HFFc6 (cell line): ENCODE data around the gene CFAP20DC. TPM values are rescaled to one million over a fixed set of nuclear protein-coding genes. Genes with fewer than 3 reads are reported as not detected.
"Not testable (repeated sequence)": the region's sequence is repeated elsewhere in the genome, so short reads cannot be mapped to it uniquely, and the experiment has no call there.

Experiments
- DNase-seq: peaks from one replicate; pipeline ENCODE4 v3.0.0-alpha.2; 2018
- H3K27ac Mint-ChIP-seq: 2 replicates; pipeline ENCODE4 v1.8.0; 2020; ENCODE audit warnings: mild to moderate bottlenecking, mixed read lengths
- H3K27me3 Mint-ChIP-seq: 2 replicates; pipeline ENCODE4 v1.8.0; 2021; ENCODE audit warnings: mild to moderate bottlenecking, moderate library complexity, mixed read lengths; ENCODE audit not compliant: insufficient read depth
- H3K36me3 Mint-ChIP-seq: 2 replicates; pipeline ENCODE4 v1.8.0; 2021; ENCODE audit warnings: low read depth, mixed read lengths
- H3K4me1 Mint-ChIP-seq: 2 replicates; pipeline ENCODE4 v1.8.0; 2020; ENCODE audit warnings: low read depth, mixed read lengths
- H3K4me3 Mint-ChIP-seq: 2 replicates; pipeline ENCODE4 v1.8.0; 2020; ENCODE audit warnings: mild to moderate bottlenecking, moderate library complexity, mixed read lengths
- H3K9me3 Mint-ChIP-seq: 2 replicates; pipeline ENCODE4 v1.8.0; 2020; ENCODE audit warnings: mild to moderate bottlenecking, mixed read lengths
- total RNA-seq, 6 experiments: library from RNA; stranded (reverse); fragmentation: NEBNext Ultra II Directional; extraction: Animal tissue kit (Norgen Biotek cat#: 25700); gene quantifications; 2 replicates in 1 of 6; 3 replicates in 5 of 6; pipeline ENCODE4 v1.2.3, GENCODE V29; 2021
- TF ChIP-seq, protein P1 (sequence below): fragments of 200-600 bp; sonication (generic); IDR thresholded peaks from 2 replicates; pipeline ENCODE4 v1.5.0; 2021; ENCODE audit warnings: antibody characterized with exemption, mild to moderate bottlenecking

Gene CFAP20DC
- total RNA-seq, 6 experiments from 2014 or later = 1.2 to 2.6 (median 2.1) TPM

DNA sequence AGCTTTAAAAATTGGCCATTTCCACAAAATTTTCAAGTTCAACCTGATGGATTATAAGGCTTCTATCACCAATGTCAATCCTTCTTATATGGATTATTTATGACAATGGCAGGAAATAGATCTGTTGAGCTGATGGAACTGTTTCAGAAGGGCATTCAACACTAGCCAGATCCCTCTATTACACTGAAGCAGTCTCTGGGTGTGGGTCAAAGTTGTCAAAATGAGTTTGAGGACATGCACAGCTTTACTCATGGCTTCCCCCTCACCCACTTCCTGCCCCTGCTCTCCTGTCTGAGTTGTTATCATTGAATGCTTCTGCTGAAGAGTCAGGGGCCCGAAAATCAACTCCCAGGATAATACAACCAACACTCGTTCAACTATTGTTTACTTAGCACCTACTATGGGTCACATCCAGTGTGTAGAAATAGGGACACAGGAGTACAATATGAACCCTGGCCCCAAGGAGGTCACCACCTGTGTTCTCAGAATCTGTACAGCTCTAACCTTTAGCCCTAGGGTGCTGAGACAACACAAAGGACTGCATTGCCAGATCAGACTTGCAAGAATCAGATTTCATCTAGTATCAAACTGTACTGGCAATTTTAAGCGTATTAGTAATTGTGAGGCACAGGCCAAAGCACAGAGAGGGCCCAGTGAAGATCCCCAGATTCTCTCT is 341.6 kb downstream of the CFAP20DC start:
- Mint-ChIP-seq H3K9me3 (no peaks in the 10 kb centered on the region), H3K4me3 (no peak overlapping the region), H3K4me1 (no peaks in the 10 kb centered on the region; the same call in 1 of the 2 replicates), H3K27ac (no peak overlapping the region), H3K36me3 (no peaks in the 10 kb centered on the region), H3K27me3 (0 out of 2 replicates have a peak, but pooled peaks cover 3% of the 10 kb centered on the region)
- TF ChIP-seq, protein P1, sequence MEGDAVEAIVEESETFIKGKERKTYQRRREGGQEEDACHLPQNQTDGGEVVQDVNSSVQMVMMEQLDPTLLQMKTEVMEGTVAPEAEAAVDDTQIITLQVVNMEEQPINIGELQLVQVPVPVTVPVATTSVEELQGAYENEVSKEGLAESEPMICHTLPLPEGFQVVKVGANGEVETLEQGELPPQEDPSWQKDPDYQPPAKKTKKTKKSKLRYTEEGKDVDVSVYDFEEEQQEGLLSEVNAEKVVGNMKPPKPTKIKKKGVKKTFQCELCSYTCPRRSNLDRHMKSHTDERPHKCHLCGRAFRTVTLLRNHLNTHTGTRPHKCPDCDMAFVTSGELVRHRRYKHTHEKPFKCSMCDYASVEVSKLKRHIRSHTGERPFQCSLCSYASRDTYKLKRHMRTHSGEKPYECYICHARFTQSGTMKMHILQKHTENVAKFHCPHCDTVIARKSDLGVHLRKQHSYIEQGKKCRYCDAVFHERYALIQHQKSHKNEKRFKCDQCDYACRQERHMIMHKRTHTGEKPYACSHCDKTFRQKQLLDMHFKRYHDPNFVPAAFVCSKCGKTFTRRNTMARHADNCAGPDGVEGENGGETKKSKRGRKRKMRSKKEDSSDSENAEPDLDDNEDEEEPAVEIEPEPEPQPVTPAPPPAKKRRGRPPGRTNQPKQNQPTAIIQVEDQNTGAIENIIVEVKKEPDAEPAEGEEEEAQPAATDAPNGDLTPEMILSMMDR = no peak
- DNase-seq = no peak

DNA sequence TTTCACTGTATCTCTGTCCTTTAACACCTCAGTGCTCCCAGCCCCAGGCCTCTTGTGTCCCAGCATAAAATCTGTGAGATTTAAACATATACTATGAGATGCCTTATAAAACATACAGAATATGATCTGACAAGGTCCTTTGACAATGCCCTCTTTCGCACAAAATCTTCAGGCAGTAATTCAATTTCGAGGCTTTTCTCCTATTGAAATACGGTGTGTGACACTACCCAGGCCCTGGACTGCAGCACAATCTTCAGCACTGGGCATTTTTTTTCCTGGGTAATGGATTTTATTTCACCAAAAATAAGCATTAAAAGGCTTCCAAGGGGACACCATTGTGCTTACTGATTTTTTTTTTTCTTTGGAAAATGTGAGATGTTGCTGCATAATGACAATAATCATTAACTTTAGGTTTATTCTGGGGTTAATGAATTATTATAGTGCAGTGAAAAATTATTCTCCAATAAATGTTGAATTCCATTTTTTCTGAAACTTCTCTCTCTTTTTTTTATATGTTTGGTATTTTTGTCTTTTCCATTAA is 342.4 kb downstream of the CFAP20DC start:
- Mint-ChIP-seq H3K36me3 (no peaks in the 10 kb centered on the region), H3K4me1 (no peaks in the 10 kb centered on the region; the same call in 1 of the 2 replicates), H3K4me3 (no peak overlapping the region), H3K27me3 (0 out of 2 replicates have a peak, but pooled peaks cover 3% of the 10 kb centered on the region), H3K27ac (no peak overlapping the region), H3K9me3 (no peaks in the 10 kb centered on the region)
- TF ChIP-seq, protein P1 = no peak
- DNase-seq = no peak

DNA sequence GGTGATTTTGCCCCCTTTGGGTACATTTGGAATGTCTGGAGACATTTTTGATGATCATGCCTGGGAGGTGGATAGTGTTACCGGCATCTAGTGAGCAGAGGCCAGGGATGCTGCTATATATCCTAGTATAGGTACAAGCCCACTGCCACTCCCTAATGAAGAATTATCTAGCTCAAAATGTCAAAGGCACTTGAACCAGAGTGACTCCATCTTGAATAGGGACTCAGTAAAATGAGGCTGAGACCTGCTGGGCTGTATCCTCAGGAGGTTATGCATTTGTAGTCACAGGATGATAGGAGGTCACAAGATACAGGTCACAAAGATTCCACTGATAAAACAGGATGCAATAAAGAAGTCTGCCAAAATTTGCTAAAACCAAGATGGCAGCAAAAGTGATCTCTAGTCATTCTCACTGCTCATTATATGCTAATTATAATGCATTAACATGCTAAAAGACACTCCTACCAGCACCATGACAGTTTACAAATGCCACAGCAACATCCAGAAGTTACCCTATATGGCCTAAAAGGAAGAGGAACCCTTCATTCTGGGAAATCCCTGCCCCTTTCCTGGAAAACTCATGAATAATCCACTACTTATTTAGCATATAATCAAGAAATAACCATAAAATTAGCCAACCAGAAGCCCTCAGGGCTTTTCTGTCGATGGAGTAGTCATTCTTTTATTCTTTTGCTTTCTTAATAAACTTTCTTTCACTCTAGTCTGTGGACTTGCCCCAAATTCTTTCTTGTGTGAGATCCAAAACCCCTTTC is 343.2 kb downstream of the CFAP20DC start:
- H3K27me3 Mint-ChIP-seq = 0 out of 2 replicates have a peak, but pooled peaks cover 3% of the 10 kb centered on the region
- H3K9me3 Mint-ChIP-seq = no peaks in the 10 kb centered on the region
- TF ChIP-seq, protein P1 = no peak
- no peak overlapping the region for H3K4me3 Mint-ChIP-seq
- DNase-seq = no peak
- H3K36me3 Mint-ChIP-seq = no peaks in the 10 kb centered on the region
- no peaks in the 10 kb centered on the region; the same call in 1 of the 2 replicates for H3K4me1 Mint-ChIP-seq
- H3K27ac Mint-ChIP-seq = no peak overlapping the region

DNA sequence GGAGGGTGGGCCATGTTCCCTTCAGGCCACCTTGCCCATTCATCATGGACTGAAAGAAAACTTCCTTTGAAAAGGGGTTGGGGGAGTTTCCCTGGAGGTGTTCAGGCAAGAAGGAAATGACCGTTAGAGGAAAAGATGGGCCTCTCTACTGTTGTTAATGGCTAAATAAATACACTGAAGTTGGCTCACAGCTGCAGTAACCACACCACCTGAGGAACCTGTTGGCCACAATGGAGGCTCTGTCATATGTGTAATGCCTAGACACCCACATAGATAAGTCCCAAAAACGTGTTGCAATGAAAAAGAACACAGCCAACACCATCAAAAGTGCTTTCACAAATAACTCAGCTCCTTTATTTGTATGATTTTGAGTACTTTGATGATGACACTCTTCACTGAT is 345.1 kb downstream of the CFAP20DC start:
- no peak overlapping the region for H3K27ac Mint-ChIP-seq
- DNase-seq = no peak
- TF ChIP-seq, protein P1 = no peak
- no peak overlapping the region for H3K4me3 Mint-ChIP-seq
- no peaks in the 10 kb centered on the region for H3K4me1 Mint-ChIP-seq
- no peaks in the 10 kb centered on the region for H3K9me3 Mint-ChIP-seq
- H3K36me3 Mint-ChIP-seq = no peaks in the 10 kb centered on the region
- H3K27me3 Mint-ChIP-seq = peaks cover 3% of the 10 kb centered on the region; the same call in 1 of the 2 replicates

DNA sequence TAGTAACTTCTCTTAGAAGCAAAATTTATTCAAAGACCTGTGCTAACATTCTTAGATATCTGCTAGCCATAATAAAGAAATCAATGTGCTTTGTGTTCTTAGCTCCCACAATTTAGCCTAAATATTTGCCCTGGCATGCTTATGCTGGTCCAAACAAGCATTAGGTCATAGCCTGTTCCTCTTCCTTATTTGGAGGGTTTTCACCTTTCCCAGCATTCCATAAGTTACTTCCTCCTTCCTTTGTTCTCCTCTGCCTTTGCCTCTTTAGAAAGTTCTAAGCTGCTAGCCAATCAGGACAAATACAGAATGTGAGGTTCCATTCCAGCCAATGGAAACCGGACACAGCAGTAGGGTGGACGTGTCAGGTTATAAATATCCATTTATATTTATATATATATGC is 345.5 kb downstream of the CFAP20DC start:
- H3K4me1 Mint-ChIP-seq, H3K9me3 Mint-ChIP-seq, H3K27me3 Mint-ChIP-seq, DNase-seq, H3K36me3 Mint-ChIP-seq, H3K4me3 Mint-ChIP-seq, H3K27ac Mint-ChIP-seq: not testable (repeated sequence)

DNA sequence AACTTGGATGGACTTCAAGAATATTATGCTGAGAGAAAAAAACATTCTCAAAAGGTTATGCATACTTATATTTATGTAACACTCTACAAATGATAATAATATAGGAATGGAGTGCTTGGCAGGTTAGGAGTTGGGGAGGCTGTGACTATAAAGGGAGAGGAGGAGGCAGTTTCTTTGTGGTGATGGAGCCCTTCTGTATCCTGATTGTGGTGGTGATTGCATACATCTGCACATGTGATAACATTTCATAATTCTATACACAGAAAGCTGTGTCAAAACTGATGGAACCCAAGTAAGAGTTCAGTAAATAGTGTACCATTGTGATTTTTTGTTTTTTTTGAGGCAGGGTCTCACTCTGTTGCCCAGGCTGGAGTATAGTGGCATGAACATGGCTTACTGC is 351.6 kb downstream of the CFAP20DC start:
- no peaks in the 10 kb centered on the region for H3K36me3 Mint-ChIP-seq
- peaks cover 4% of the 10 kb centered on the region; the same call in 1 of the 2 replicates for H3K9me3 Mint-ChIP-seq
- TF ChIP-seq, protein P1 = no peak
- H3K4me3 Mint-ChIP-seq = no peak overlapping the region
- no peaks in the 10 kb centered on the region for H3K4me1 Mint-ChIP-seq
- H3K27me3 Mint-ChIP-seq = peaks cover 5% of the 10 kb centered on the region
- H3K27ac Mint-ChIP-seq = no peak overlapping the region
- DNase-seq = no peak
